ENCODE results near the gene ARL10.

DNA sequence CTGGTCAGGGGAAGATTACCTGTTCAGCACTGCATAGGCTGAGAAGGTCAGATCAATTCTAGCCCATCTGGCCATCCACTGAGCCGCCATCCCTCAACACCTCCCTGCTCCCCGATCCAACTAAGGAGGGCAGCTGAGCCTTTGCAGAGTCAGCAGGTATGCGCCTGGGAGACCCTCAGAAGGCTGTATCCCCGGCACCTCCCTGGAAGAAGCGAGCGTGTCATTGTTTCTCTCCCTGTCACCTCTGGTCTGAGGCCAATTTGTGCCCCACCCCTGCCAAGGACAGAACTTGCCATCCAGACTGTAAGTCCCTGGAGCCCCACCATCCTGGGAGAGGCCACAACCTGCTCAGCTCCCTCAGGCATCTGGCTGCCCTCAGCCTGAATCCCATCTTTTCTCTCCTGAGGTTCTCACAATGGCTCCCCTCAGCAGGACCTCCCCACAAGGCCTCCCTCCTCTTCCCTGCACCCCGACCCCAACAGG lies 48.5 kb downstream of the ARL10 start:
- TF ChIP-seq POLR2A (IDR thresholded peaks at IDR 0.05) (no peak), EP300 (IDR thresholded peaks at IDR 0.05) (no peak)
- TF ChIP-seq, protein P1, sequence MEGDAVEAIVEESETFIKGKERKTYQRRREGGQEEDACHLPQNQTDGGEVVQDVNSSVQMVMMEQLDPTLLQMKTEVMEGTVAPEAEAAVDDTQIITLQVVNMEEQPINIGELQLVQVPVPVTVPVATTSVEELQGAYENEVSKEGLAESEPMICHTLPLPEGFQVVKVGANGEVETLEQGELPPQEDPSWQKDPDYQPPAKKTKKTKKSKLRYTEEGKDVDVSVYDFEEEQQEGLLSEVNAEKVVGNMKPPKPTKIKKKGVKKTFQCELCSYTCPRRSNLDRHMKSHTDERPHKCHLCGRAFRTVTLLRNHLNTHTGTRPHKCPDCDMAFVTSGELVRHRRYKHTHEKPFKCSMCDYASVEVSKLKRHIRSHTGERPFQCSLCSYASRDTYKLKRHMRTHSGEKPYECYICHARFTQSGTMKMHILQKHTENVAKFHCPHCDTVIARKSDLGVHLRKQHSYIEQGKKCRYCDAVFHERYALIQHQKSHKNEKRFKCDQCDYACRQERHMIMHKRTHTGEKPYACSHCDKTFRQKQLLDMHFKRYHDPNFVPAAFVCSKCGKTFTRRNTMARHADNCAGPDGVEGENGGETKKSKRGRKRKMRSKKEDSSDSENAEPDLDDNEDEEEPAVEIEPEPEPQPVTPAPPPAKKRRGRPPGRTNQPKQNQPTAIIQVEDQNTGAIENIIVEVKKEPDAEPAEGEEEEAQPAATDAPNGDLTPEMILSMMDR (IDR thresholded peaks at IDR 0.05): no peak

All from tibial nerve (tissue), 4 donors.